ENCODE measurements around the gene PLEKHO2.

PLEKHO2 gene

DNA sequence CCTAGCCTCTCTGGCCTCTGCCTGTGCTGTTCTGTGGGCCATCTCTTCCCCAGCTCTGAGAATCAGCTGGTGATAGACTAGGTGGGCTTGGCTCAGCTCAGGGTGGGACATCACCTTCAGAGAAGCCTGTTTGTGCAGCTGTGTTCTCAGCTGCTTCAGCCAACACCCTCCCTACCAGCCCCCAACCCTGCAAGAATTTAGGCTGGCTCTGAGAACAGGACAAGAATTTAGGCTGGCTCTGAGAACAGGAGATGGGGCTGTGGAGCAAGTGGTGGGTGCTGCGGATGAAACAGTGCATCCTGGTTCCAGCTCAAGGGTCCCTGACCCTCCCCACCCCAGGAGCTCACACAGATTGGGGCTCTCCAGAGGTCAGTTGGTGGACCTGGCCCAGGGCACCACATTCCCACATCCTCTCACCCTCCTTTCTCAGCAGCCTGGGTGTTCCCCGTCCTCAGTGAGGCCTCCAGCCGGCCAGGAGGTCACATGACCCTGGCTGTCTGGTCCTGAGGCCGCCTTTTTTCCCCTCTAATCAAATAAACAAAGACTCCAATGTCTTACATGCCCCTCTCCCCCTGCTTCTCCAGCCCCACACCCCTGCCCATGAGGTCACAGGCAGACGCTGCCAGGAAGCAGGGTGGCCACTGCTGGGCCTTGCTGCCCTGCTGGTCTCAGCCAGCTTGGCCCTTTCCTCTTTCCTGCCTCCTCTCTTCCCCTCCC is 14.9 kb downstream of the PLEKHO2 start:
- peak overlapping the region; percentile 28 for H3K4me3 Mint-ChIP-seq
- peaks cover 42% of the 10 kb centered on the region for H3K4me1 Mint-ChIP-seq
- H3K9me3 Mint-ChIP-seq: no peaks in the 10 kb centered on the region
- H3K27me3 Mint-ChIP-seq: no peaks in the 10 kb centered on the region
- peak overlapping the region; percentile 79 for H3K27ac Mint-ChIP-seq
- H3K36me3 Mint-ChIP-seq: peaks cover 33% of the 10 kb centered on the region
- DNase-seq (ENCODE audit: low spot score in 2 of 2) (no peak), ATAC-seq (ENCODE audit: low read depth) (no peak)

DNA sequence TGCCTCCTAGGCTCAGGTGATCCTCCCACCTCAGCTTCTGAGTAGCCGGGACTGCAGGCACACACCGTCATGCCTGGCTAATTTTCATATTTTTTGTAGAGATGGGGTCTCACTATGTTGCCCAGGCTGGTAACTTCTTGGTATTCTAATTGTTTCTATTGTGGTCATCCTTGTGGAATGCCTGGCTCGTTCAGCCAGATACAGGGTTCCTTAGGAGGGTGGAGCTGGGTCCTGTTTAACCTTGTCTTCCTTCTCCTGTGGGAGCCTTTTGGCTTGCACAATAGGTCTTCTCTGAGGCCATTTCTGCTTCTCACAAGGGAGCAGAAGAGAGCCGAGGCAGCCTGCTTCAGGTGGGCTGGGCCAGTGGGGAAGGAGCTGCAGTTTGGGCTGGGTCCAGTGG is 15.7 kb downstream of the PLEKHO2 start:
- ATAC-seq (ENCODE audit: low read depth): no peak
- Mint-ChIP-seq H3K4me1 (peaks cover 42% of the 10 kb centered on the region), H3K36me3 (peaks cover 35% of the 10 kb centered on the region), H3K4me3 (no peak overlapping the region), H3K27ac (peak overlapping the region; percentile 79), H3K27me3 (no peaks in the 10 kb centered on the region), H3K9me3 (no peaks in the 10 kb centered on the region)
- no peak for DNase-seq (ENCODE audit: low spot score in 2 of 2)

DNA sequence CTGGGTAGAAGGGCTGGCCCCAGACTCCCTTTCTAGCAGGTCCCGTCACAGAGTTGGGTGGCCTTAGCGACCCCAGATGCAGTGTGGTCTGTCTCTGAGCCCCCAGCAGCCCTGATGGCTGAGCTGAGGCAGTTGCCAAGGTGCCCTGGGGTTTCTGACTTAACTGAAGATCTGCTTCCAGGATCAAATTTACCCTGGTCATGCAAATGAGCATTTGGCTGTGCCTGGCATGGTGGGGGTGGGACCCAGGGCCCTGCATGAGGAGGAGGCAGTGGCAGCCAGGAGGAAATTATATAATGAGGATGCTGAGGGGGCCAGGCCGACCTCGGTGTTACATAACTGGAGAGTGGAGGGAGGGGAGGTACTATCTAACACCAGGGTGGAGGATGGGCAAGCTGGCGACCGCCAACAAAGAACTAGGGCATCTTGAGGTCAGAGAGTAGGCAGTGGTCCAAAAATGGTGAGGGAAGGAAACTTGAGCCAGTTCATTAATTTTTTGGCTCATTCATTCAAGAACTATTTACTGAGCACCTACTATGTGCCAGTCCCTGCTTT is 16.4 kb downstream of the PLEKHO2 start:
- DNase-seq (ENCODE audit: low spot score in 2 of 2): no peak
- Mint-ChIP-seq H3K27ac (peak overlapping the region; percentile 75), H3K27me3 (no peaks in the 10 kb centered on the region), H3K4me3 (no peak overlapping the region), H3K36me3 (peaks cover 36% of the 10 kb centered on the region), H3K9me3 (no peaks in the 10 kb centered on the region), H3K4me1 (peaks cover 42% of the 10 kb centered on the region)
- ATAC-seq (ENCODE audit: low read depth): no peak

DNA sequence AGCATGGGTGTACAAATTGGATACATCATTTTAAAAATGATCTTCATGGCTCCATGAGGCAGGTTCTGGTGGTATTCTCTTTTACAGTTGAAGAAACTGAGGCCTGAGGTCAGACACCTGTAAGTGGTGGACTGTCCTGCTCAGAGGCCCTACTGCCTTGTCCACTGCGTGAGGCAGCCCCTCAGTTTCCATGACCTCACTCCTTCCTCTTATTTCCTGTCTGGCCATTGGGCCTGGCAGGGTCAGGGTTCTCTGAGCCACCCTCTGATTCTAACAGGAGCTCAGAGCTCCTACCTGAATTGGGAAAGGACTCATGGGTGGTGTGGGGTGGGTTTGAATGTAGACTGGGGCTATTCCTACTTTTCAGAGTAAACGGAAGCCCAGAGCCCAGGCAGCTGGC is 17.5 kb downstream of the PLEKHO2 start:
- H3K27ac Mint-ChIP-seq: no peak overlapping the region
- peaks cover 39% of the 10 kb centered on the region for H3K36me3 Mint-ChIP-seq
- H3K27me3 Mint-ChIP-seq: no peaks in the 10 kb centered on the region
- no peak overlapping the region for H3K4me3 Mint-ChIP-seq
- H3K9me3 Mint-ChIP-seq: no peaks in the 10 kb centered on the region
- ATAC-seq (ENCODE audit: low read depth) (no peak), DNase-seq (ENCODE audit: low spot score in 2 of 2) (no peak)
- H3K4me1 Mint-ChIP-seq: peaks cover 48% of the 10 kb centered on the region

DNA sequence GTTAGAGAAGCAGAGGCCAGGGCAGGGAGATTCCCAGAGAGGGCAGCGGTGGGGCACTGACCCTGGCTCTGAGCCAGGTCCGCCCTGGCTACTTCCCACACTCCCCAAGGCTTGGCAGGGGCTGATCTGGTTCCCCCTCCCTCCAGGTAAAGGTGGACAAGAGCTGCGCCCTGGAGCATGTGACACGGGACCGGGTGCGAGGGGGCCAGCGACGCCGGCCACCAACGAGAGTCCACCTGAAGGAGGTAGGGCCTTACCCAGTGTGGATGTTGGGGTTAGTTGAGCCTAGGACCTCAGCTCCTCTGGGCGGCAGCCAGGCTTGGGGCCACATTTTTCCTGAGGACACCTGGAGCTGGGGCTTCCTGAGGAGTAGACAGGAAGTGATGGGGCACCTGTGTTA is 19.6 kb downstream of the PLEKHO2 start:
- no peak overlapping the region for H3K27ac Mint-ChIP-seq
- ATAC-seq (ENCODE audit: low read depth): no peak

DNA sequence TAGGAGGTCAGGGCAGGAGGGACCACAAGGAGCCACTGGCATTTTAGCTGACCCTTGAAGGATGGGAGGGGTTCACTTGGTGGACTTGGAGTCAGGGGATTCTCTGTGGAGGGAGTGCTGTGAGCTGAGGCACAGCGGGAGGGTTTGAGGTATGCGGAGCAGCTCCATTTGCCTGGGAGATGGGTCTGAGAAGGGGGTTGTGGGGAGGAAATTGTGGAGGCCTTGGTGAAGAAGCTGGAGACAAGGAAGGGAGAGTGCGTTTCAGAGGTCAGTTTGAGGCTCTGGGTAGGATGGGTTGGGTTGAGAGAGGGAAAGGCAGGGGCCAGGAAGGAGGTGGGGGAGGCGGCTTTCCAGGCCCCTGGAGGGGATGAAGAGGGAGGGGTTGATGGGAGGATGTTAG is 20.2 kb downstream of the PLEKHO2 start:
- Mint-ChIP-seq H3K27ac (peak overlapping the region; percentile 35), H3K4me3 (no peak overlapping the region), H3K4me1 (peaks cover 31% of the 10 kb centered on the region), H3K27me3 (no peaks in the 10 kb centered on the region), H3K9me3 (no peaks in the 10 kb centered on the region), H3K36me3 (peaks cover 34% of the 10 kb centered on the region)
- DNase-seq (ENCODE audit: low spot score in 2 of 2): no peak
- no peak for ATAC-seq (ENCODE audit: low read depth)

More for the DNA sequence above, 19.6 kb downstream of the PLEKHO2 start:
- Mint-ChIP-seq H3K4me3 (no peak overlapping the region), H3K4me1 (peaks cover 35% of the 10 kb centered on the region), H3K27me3 (no peaks in the 10 kb centered on the region), H3K36me3 (peaks cover 35% of the 10 kb centered on the region), H3K9me3 (no peaks in the 10 kb centered on the region)
- DNase-seq (ENCODE audit: low spot score in 2 of 2): no peak

DNA sequence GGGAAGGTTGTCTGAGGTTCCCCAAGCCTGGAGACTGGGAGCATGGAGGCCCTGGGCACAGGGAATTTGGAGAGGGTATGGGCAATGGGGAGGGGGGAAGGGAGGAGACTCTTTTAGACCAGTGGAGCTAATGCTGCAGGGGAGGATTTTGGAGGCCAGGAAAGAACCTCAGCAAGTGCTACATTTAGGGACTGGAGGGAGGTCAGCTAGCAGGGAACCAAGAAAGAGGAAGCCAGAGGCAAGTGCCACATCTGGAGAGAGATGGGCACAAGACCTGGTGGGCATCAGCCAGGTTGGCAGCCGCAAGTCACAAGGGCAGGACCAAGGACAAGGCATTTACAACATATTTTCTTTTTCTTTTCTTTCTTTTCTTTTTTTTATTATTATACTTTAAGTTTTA is 20.7 kb downstream of the PLEKHO2 start:
- Mint-ChIP-seq H3K36me3 (peaks cover 36% of the 10 kb centered on the region), H3K27me3 (no peaks in the 10 kb centered on the region), H3K9me3 (no peaks in the 10 kb centered on the region), H3K4me3 (no peak overlapping the region), H3K4me1 (peaks cover 27% of the 10 kb centered on the region), H3K27ac (peak overlapping the region; percentile 35)
- DNase-seq (ENCODE audit: low spot score in 2 of 2) (no peak), ATAC-seq (ENCODE audit: low read depth) (no peak)

DNA sequence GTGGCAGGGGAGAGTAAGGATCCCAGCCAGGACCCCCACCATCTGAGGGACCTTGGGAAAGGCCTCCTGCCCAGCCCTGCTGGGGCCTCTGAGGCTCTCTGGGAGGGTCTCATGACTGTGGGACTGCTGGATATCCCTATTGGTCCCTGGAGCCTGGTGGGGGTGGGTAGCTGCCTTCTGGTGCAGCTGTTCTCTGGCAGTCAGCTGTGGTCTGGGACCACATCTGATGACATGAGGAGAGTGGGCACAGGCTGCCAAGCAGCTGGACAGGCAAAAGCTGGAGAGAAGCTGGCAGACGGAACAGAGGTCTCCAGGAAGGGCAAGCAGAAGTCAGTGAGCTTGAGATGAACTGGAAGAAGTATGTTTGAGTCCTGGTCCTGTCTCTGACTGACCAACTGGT is 22.4 kb downstream of the PLEKHO2 start:
- Mint-ChIP-seq H3K27me3 (no peaks in the 10 kb centered on the region), H3K27ac (peak overlapping the region; percentile 73), H3K4me3 (no peak overlapping the region), H3K9me3 (no peaks in the 10 kb centered on the region), H3K4me1 (peaks cover 15% of the 10 kb centered on the region), H3K36me3 (peaks cover 35% of the 10 kb centered on the region)
- DNase-seq (ENCODE audit: low spot score in 2 of 2) (no peak), ATAC-seq (ENCODE audit: low read depth) (no peak)

DNA sequence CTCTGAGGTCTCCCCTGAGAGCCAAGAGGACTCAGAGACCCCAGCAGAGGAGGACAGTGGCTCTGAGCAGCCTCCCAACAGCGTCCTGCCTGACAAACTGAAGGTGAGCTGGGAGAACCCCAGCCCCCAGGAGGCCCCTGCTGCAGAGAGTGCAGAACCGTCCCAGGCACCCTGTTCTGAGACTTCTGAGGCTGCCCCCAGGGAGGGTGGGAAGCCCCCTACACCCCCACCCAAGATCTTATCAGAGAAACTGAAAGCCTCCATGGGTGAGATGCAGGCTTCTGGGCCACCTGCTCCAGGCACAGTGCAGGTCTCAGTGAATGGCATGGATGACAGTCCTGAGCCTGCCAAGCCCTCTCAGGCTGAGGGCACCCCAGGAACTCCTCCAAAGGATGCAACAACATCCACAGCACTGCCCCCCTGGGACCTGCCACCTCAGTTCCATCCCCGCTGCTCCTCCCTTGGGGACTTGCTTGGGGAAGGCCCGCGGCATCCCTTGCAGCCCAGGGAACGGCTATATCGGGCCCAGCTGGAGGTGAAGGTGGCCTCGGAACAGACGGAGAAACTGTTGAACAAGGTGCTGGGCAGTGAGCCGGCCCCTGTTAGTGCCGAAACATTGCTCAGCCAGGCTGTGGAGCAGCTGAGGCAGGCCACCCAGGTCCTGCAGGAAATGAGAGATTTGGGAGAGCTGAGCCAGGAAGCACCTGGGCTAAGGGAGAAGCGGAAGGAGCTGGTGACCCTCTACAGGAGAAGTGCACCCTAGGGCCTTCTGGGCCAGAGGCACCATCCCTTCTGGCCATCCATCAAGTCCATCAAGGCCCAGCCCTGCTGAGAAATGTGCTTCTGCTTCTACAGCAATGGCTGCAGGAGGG is 23.6 kb downstream of the PLEKHO2 start:
- Mint-ChIP-seq H3K4me3 (no peak overlapping the region), H3K36me3 (peaks cover 39% of the 10 kb centered on the region), H3K27ac (peak overlapping the region; percentile 73), H3K27me3 (no peaks in the 10 kb centered on the region), H3K4me1 (peaks cover 21% of the 10 kb centered on the region), H3K9me3 (no peaks in the 10 kb centered on the region)
- peak; percentile 51 for ATAC-seq (ENCODE audit: low read depth)
- DNase-seq (ENCODE audit: low spot score in 2 of 2): no peak

DNA sequence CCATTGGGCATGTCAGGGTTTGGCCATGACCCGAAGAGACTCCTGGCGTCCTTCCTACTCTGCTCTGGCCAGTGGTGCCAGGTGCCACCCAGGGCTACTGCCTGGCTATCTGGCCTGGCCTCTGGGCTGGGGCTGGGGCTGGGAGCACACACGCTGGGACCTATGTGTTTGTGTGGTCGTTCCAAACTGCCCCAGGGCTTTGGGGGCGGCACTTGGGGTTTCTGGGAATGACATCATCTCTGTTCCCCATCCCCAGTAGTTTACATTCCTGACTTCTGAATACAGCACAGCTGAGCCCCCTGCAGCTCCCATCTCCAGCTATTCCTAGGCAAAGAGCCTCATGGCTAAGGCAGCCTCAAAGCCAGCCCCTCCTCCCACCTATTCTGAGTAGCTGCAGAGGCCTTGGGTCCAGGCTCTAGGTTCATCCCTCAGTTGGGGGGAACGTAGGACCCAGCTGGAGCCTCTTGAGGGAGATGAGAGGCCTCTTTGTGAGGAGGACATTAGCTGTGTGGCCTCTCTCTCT is 24.3 kb downstream of the PLEKHO2 start:
- no peak for DNase-seq (ENCODE audit: low spot score in 2 of 2)
- no peak for ATAC-seq (ENCODE audit: low read depth)
- H3K4me3 Mint-ChIP-seq: no peak overlapping the region
- peak overlapping the region; percentile 42 for H3K27ac Mint-ChIP-seq
- H3K27me3 Mint-ChIP-seq: no peaks in the 10 kb centered on the region
- peaks cover 21% of the 10 kb centered on the region for H3K4me1 Mint-ChIP-seq
- peaks cover 37% of the 10 kb centered on the region for H3K36me3 Mint-ChIP-seq
- H3K9me3 Mint-ChIP-seq: no peaks in the 10 kb centered on the region

DNA sequence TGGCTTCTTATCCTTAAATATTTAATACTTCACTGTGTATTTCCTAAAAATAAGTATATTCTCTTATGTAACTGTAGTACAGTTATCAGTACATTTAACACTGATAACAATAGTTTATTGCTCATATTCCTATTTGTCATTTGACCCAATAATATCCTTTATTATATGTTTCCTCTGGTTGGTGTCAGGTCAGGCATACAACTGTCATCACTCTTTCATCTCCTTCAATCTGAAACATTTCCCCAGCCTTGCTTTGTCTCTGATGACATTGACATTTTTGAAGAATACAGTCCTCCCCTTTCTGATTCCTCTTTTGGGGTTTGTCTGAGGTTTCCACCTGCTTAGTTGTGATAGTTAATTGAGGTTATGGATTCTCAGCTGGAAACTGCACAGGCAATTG is 27.8 kb downstream of the PLEKHO2 start:
- peaks cover 16% of the 10 kb centered on the region for H3K36me3 Mint-ChIP-seq
- ATAC-seq (ENCODE audit: low read depth) (no peak), DNase-seq (ENCODE audit: low spot score in 2 of 2) (no peak)
- no peaks in the 10 kb centered on the region for H3K9me3 Mint-ChIP-seq
- no peaks in the 10 kb centered on the region for H3K27me3 Mint-ChIP-seq
- peak overlapping the region; percentile 60 for H3K27ac Mint-ChIP-seq
- peaks cover 11% of the 10 kb centered on the region for H3K4me1 Mint-ChIP-seq
- no peak overlapping the region for H3K4me3 Mint-ChIP-seq

DNA sequence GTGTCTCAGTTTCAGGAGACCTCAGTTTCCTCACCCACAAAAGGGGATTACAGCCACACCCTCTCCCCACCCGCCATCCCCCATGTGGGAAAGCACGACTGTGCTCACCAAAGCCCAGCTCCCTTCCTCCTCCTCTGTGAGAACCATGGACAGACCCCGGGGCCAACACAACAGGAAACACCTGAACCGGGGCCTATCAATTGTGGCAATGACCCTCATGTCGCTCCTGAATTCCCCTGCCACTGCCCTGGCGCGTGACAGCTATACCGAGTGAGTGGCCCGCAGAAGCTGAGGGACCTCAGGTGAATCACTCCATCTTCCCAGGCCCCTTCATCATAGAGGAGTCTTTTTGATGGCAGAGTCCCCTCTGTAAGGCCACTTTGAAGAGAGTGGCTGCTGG is 28.6 kb downstream of the PLEKHO2 start:
- Mint-ChIP-seq H3K4me1 (peaks cover 14% of the 10 kb centered on the region), H3K9me3 (no peaks in the 10 kb centered on the region), H3K27ac (no peak overlapping the region), H3K27me3 (no peaks in the 10 kb centered on the region), H3K4me3 (no peak overlapping the region), H3K36me3 (peaks cover 15% of the 10 kb centered on the region)
- DNase-seq (ENCODE audit: low spot score in 2 of 2) (no peak), ATAC-seq (ENCODE audit: low read depth) (no peak)

DNA sequence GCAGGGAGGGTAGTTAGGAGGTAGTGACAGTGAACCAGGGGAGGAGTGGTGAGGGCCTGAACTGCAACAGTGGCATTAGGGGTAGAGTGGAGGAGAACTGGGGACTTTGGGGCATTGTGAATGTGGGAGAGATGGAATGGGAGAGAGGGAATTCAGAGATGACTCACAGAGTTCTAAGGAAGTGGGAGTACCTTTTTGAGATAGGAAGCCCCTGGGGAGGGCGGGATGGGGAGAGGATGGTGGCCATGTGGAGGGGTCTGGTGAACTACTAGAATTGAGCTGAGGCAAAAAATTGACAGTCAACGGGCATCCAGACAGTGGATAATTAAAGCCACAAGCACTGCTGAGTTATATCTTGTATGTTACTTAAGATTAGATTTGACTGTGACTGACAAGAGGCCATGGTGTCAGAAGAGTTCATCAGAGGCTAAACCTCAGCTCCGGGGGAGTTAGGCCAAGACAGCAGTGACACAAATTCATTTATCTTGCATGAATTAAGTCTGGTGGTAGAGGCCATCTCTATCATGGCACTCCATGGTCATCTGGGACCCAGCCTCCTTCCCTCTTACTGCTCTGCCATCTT is 34.0 kb downstream of the PLEKHO2 start:
- H3K4me3 Mint-ChIP-seq: no peak overlapping the region
- no peaks in the 10 kb centered on the region for H3K36me3 Mint-ChIP-seq
- H3K27me3 Mint-ChIP-seq: no peaks in the 10 kb centered on the region
- DNase-seq (ENCODE audit: low spot score in 2 of 2): no peak
- peaks cover 8% of the 10 kb centered on the region for H3K4me1 Mint-ChIP-seq
- no peaks in the 10 kb centered on the region for H3K9me3 Mint-ChIP-seq
- ATAC-seq (ENCODE audit: low read depth): no peak
- H3K27ac Mint-ChIP-seq: peak overlapping the region; percentile 17

DNA sequence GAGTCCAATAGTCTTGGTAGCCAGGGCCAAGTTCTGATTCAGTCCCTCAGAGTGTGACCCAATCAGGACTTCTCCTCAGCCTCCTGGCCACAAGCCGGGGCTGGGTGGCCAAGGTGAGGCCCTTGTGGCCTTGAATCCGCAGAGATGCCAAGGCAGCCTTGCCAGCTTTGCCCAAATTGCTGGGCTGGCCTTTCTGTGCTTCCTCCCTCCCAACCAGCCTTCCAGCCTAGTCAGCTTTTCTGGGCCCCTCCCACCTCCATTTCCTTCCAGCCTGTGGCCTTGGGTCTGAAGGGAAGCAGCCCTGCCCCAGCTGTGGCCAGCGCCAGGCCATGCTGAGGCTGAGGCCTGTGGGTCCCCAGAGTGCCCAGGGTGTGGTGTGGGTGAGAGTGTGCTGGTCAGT is 35.7 kb downstream of the PLEKHO2 start:
- Mint-ChIP-seq H3K4me1 (peaks cover 13% of the 10 kb centered on the region), H3K4me3 (no peak overlapping the region), H3K27me3 (no peaks in the 10 kb centered on the region), H3K36me3 (no peaks in the 10 kb centered on the region), H3K27ac (no peak overlapping the region), H3K9me3 (no peaks in the 10 kb centered on the region)
- ATAC-seq (ENCODE audit: low read depth) (no peak), DNase-seq (ENCODE audit: low spot score in 2 of 2) (no peak)
